Measurements from ENCODE around the gene ACOT7.

DNA sequence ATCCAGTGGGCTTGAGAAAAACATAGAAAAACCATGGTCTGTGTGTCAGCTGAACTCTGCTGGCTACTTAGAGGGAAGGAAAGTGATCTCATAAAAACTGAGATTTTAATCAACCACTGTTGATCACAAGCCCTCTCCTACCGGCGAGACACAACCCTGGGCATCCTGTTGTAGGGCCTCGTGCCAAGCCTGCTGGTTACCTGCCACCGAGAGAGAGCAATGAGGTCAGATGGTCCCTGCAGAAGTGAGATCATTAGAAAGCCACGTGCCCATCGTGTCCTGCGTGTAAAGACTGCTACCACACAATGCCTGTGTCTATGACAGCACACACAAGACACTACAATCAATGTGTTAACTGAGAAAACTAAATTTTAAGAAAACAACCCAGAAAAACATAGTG is 91.0 kb downstream of the ACOT7 start:
- TF ChIP-seq POLR2A (IDR thresholded peaks at IDR 0.05; ENCODE audit: low read depth) (no peak), POLR2AphosphoS5 (IDR thresholded peaks at IDR 0.05) (no peak), EP300 (IDR thresholded peaks at IDR 0.05) (no peak)
- TF ChIP-seq, protein P1, sequence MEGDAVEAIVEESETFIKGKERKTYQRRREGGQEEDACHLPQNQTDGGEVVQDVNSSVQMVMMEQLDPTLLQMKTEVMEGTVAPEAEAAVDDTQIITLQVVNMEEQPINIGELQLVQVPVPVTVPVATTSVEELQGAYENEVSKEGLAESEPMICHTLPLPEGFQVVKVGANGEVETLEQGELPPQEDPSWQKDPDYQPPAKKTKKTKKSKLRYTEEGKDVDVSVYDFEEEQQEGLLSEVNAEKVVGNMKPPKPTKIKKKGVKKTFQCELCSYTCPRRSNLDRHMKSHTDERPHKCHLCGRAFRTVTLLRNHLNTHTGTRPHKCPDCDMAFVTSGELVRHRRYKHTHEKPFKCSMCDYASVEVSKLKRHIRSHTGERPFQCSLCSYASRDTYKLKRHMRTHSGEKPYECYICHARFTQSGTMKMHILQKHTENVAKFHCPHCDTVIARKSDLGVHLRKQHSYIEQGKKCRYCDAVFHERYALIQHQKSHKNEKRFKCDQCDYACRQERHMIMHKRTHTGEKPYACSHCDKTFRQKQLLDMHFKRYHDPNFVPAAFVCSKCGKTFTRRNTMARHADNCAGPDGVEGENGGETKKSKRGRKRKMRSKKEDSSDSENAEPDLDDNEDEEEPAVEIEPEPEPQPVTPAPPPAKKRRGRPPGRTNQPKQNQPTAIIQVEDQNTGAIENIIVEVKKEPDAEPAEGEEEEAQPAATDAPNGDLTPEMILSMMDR (IDR thresholded peaks at IDR 0.05) = no peak

All from esophagus muscularis mucosa (tissue), 4 donors.